Mesendoderm (in vitro differentiated cells): ENCODE results near the gene LATS2.

Experiments used
- DNase-seq: peaks from one replicate; pipeline ENCODE4 v3.0.0; 2013
- H2AK5ac ChIP-seq: 2 replicates; pipeline ENCODE4 v1.6.1; 2013; ENCODE audit warnings: low read length, inconsistent platforms
- H2BK120ac ChIP-seq: 2 replicates; pipeline ENCODE4 v1.6.1; 2013; ENCODE audit warnings: low read depth, mild to moderate bottlenecking, low read length, moderate library complexity, mixed read lengths
- H2BK15ac ChIP-seq: replicated peaks from 2 replicates; pipeline ENCODE4 v1.6.1; 2013; ENCODE audit warnings: low read depth, mild to moderate bottlenecking, moderate library complexity
- H2BK5ac ChIP-seq: 2 replicates; pipeline ENCODE4 v1.6.1; 2013; ENCODE audit warnings: low read length, inconsistent platforms
- H3K18ac ChIP-seq: 2 replicates; pipeline ENCODE4 v1.6.1; 2013; ENCODE audit warnings: mild to moderate bottlenecking, low read length, mixed read lengths
- H3K23ac ChIP-seq: one replicate; pipeline ENCODE4 v1.6.1; 2013; ENCODE audit warnings: low read length
- H3K27ac ChIP-seq: 2 replicates; pipeline ENCODE4 v1.5.1; 2013; ENCODE audit warnings: low read depth, mild to moderate bottlenecking, inconsistent platforms, low read length, moderate library complexity
- H3K27me3 ChIP-seq: 2 replicates; pipeline ENCODE4 v1.6.1; 2013; ENCODE audit warnings: low read length, control low read depth, mild to moderate bottlenecking, inconsistent platforms; ENCODE audit not compliant: insufficient read depth, poor library complexity
- H3K36me3 ChIP-seq: 2 replicates; pipeline ENCODE4 v1.6.1; 2013; ENCODE audit warnings: low read length, inconsistent platforms; ENCODE audit not compliant: control insufficient read depth, insufficient read depth
- H3K4ac ChIP-seq: one replicate; pipeline ENCODE4 v1.6.1; 2013; ENCODE audit warnings: low read depth, mild to moderate bottlenecking, low read length, moderate library complexity
- H3K4me1 ChIP-seq: 2 replicates; pipeline ENCODE4 v1.6.1; 2013; ENCODE audit warnings: low read depth, low read length, inconsistent platforms; ENCODE audit not compliant: control insufficient read depth
- H3K4me2 ChIP-seq: 2 replicates; pipeline ENCODE4 v1.6.1; 2013; ENCODE audit warnings: low read length
- H3K4me3 ChIP-seq: 2 replicates; pipeline ENCODE4 v1.5.1; 2013; ENCODE audit warnings: mild to moderate bottlenecking, low read length
- H3K56ac ChIP-seq: one replicate; pipeline ENCODE4 v1.6.1; 2013; ENCODE audit warnings: low read length
- H3K79me1 ChIP-seq: 2 replicates; pipeline ENCODE4 v1.6.1; 2013; ENCODE audit warnings: low read length, inconsistent platforms
- H3K79me2 ChIP-seq: 2 replicates; pipeline ENCODE4 v1.6.1; 2013; ENCODE audit warnings: mild to moderate bottlenecking, low read length; ENCODE audit not compliant: control insufficient read depth, insufficient read depth
- H3K9ac ChIP-seq: 2 replicates; pipeline ENCODE4 v1.6.1; 2013; ENCODE audit warnings: low read length, inconsistent platforms
- H4K5ac ChIP-seq: one replicate; pipeline ENCODE4 v1.6.1; 2013; ENCODE audit warnings: low read length
- H4K8ac ChIP-seq: one replicate; pipeline ENCODE4 v1.6.1; 2013; ENCODE audit warnings: low read depth, mild to moderate bottlenecking, control low read depth, low read length, moderate library complexity
- whole genome bisulfite sequencing: extraction: QIAGEN DNeasy Blood & Tissue Kit; methylation state at CpG from one replicate; pipeline ENCODE4 v1.1.7; 2013; ENCODE audit warnings: low lambda C conversion rate, missing lambda C conversion rate; ENCODE audit not compliant: insufficient coverage; ENCODE audit errors: extremely low coverage; 5-methylcytosine and 5-hydroxymethylcytosine counted together

The LATS2 gene

GRCh38 chr13:21077076-21077787 lies 15.8 kb upstream of the LATS2 start:
- Histone ChIP-seq H2BK5ac (no peak overlapping the region), H3K56ac (no peak overlapping the region), H3K79me2 (no peaks in the 10 kb centered on the region), H4K5ac (no peak overlapping the region), H4K8ac (no peak overlapping the region), H3K4ac (no peak overlapping the region), H3K27ac (no peak overlapping the region), H3K27me3 (no peaks in the 10 kb centered on the region), H3K36me3 (no peaks in the 10 kb centered on the region), H3K9ac (no peak overlapping the region), H2BK15ac (no peak overlapping the region), H3K4me2 (no peak overlapping the region), H2BK120ac (no peak overlapping the region), H2AK5ac (no peak overlapping the region), H3K4me1 (no peaks in the 10 kb centered on the region), H3K23ac (no peak overlapping the region), H3K4me3 (no peak overlapping the region), H3K18ac (no peak overlapping the region), H3K79me1 (no peaks in the 10 kb centered on the region)
- WGBS, result no CpG with 5 or more reads among the region's 20 CpGs
- DNase-seq, result no peak

DNA sequence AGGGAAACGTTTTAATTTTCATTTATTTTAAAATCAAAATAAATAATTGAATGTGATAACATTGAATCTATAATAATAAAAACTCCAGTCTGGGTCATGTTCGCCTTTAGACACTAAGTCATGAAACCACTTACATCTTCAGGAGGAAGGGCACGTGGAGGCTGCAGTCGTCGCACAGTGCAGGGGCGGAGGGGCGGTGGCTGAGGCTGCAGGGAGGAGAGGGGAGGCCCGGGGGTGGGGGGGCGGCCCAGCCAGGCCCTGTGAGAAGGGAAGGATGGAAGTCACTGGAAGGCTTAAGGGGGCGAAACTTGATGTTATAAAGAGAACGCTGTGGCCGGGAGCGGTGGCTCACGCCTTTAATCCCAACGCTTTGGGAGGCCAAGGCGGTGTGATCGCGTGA lies 14.9 kb upstream of the LATS2 start:
- Histone ChIP-seq H2AK5ac (no peak overlapping the region), H3K23ac (no peak overlapping the region), H3K9ac (no peak overlapping the region), H3K4me3 (no peak overlapping the region), H3K27me3 (no peaks in the 10 kb centered on the region), H4K5ac (no peak overlapping the region), H3K56ac (no peak overlapping the region), H3K4me1 (no peaks in the 10 kb centered on the region), H3K4ac (peak overlapping the region; percentile 59), H3K4me2 (no peak overlapping the region), H3K79me2 (no peaks in the 10 kb centered on the region), H3K18ac (peak overlapping the region; percentile 21), H2BK5ac (no peak overlapping the region), H4K8ac (no peak overlapping the region), H3K27ac (no peak overlapping the region), H2BK15ac (no peak overlapping the region), H2BK120ac (peak overlapping the region; percentile 23), H3K79me1 (no peaks in the 10 kb centered on the region), H3K36me3 (no peaks in the 10 kb centered on the region)
- whole genome bisulfite sequencing, result no CpG with 5 or more reads among the region's 18 CpGs
- peak; percentile 22 for DNase-seq

GRCh38 chr13:21075379-21076249 lies 14.2 kb upstream of the LATS2 start:
- Histone ChIP-seq H3K27ac (no peak overlapping the region), H3K4ac (peak overlapping the region; percentile 59)
- no CpG with 5 or more reads among the region's 64 CpGs for WGBS

DNA sequence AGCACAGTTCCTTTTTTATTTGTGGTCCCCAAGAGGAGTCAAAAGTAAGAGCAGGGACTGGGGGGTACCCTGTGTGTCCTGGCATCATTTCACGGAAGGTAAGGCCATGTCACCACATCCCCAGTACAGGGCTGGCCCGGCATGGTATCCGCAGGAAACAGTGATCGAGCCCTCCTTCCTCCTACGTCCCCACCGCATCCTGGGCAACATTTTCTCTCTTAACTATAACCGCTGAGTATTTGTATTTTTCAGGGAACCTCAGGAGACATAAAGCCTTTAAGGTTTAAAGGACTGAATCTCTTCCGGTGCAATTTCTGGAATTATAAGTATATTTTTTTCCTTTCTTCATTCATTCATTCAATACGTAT lies 13.6 kb upstream of the LATS2 start:
- Histone ChIP-seq H3K4me1 (no peaks in the 10 kb centered on the region), H3K4me2 (peak overlapping the region; percentile 61), H4K8ac (no peak overlapping the region), H3K23ac (no peak overlapping the region), H2BK15ac (no peak overlapping the region), H2BK5ac (no peak overlapping the region), H3K56ac (peak overlapping the region; percentile 82), H3K4ac (no peak overlapping the region), H4K5ac (no peak overlapping the region), H3K18ac (no peak overlapping the region), H3K4me3 (no peak overlapping the region), H2AK5ac (no peak overlapping the region), H3K36me3 (no peaks in the 10 kb centered on the region), H3K27me3 (no peaks in the 10 kb centered on the region), H2BK120ac (no peak overlapping the region), H3K9ac (peak overlapping the region; percentile 68), H3K27ac (no peak overlapping the region), H3K79me1 (no peaks in the 10 kb centered on the region), H3K79me2 (no peaks in the 10 kb centered on the region)
- WGBS, result no CpG with 5 or more reads among the region's 9 CpGs
- peak; percentile 15 for DNase-seq

More at GRCh38 chr13:21075379-21076249, 14.2 kb upstream of the LATS2 start:
- Histone ChIP-seq H4K8ac (no peak overlapping the region), H4K5ac (no peak overlapping the region), H2BK5ac (no peak overlapping the region), H3K23ac (no peak overlapping the region), H3K18ac (peak overlapping the region; percentile 61), H3K36me3 (no peaks in the 10 kb centered on the region), H3K79me1 (no peaks in the 10 kb centered on the region), H3K4me3 (peak overlapping the region; percentile 49), H3K56ac (peak overlapping the region; percentile 82), H2BK15ac (no peak overlapping the region), H3K4me1 (no peaks in the 10 kb centered on the region), H3K9ac (peak overlapping the region; percentile 68), H2BK120ac (peak overlapping the region; percentile 8), H3K27me3 (no peaks in the 10 kb centered on the region), H3K79me2 (no peaks in the 10 kb centered on the region), H2AK5ac (no peak overlapping the region), H3K4me2 (peak overlapping the region; percentile 61)
- DNase-seq, result peak; percentile 67

DNA sequence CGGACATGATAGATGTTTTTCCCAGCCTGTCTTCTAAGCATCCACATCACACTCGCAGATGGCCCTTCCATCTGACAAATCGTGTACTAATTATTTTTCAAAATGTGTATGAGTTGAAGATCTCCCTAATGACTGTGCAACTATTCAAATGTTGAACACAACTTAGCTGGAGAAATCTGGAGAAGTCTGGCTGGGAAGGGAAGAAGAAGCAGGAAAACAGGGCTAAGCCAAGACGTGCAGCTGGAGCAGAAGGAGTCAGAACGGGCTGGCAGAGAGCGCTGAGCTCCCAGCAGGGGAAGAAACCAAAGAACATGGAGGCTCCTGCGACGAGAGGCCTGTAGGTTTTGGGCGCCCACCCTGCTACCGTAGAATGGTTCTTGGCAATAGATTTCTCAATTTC lies 13.2 kb upstream of the LATS2 start:
- Histone ChIP-seq H3K4ac (no peak overlapping the region), H4K5ac (no peak overlapping the region), H2BK15ac (no peak overlapping the region), H3K23ac (no peak overlapping the region), H2BK120ac (no peak overlapping the region), H3K9ac (no peak overlapping the region), H3K27ac (no peak overlapping the region), H3K27me3 (no peaks in the 10 kb centered on the region), H3K4me1 (no peaks in the 10 kb centered on the region), H3K18ac (no peak overlapping the region), H3K4me3 (no peak overlapping the region), H2BK5ac (no peak overlapping the region), H3K79me1 (no peaks in the 10 kb centered on the region), H3K4me2 (no peak overlapping the region), H2AK5ac (no peak overlapping the region), H3K79me2 (no peaks in the 10 kb centered on the region), H3K56ac (no peak overlapping the region), H3K36me3 (no peaks in the 10 kb centered on the region), H4K8ac (no peak overlapping the region)
- no CpG with 5 or more reads among the region's 10 CpGs for WGBS
- no peak for DNase-seq
